G401 (cell line): Measurements from ENCODE around the gene MLANA. TPM values are rescaled to one million over a fixed set of nuclear protein-coding genes. Genes with fewer than 3 reads are reported as not detected.

Experiments used
- DNase-seq: peaks from one replicate; pipeline ENCODE4 v3.0.0-alpha.2; 2015; ENCODE audit warnings: low spot score
- in situ Hi-C: cut with HindIII; loops from 2 replicates; pipeline ENCODE4 v1.10.0; 2016; ENCODE audit warnings: low sequenced_read_pairs, mixed read lengths
- total RNA-seq: library from RNA; depleted of rRNA; stranded (reverse); fragments of >200 nt; shearing (Covaris generic); gene quantifications from 2 replicates; pipeline ENCODE4 v1.2.3, GENCODE V29; 2014; rRNA removed

Gene MLANA
- total RNA-seq, 1 experiment from 2014 or later: not detected

GRCh38 chr9:5947912-5948311 is 57.2 kb downstream of the MLANA start:
- DNase-seq: no peak
- in situ Hi-C loops: no loop called here

- no peak for DNase-seq
- in situ Hi-C loops: no loop called here
Observed at GRCh38 chr9:5949103-5949699, 58.5 kb downstream of the MLANA start.

GRCh38 chr9:5950261-5950660 is 59.6 kb downstream of the MLANA start:
- DNase-seq: no peak
- in situ Hi-C loops: no loop called here

GRCh38 chr9:5951686-5952211 is 61.1 kb downstream of the MLANA start:
- no peak for DNase-seq
- in situ Hi-C loops: no loop called here

- DNase-seq: no peak
- in situ Hi-C loops: no loop called here
Observed at GRCh38 chr9:5953743-5954707, 63.3 kb downstream of the MLANA start.

GRCh38 chr9:5957166-5957565 is 66.5 kb downstream of the MLANA start:
- in situ Hi-C loops: no loop called here
- DNase-seq: no peak

- in situ Hi-C loops: no loop called here
- no peak for DNase-seq
Observed at GRCh38 chr9:5958273-5958672, 67.6 kb downstream of the MLANA start.

Other genes starting within 250 kb of the MLANA start
- gene ERMP1, start 57.8 kb upstream of the MLANA start, total RNA-seq: 9.8 and 19.3 TPM in 2 replicates
- gene RANBP6, start 124.7 kb downstream of the MLANA start, total RNA-seq: 4.4 and 12.6 TPM in 2 replicates